Ishikawa (cell line): ENCODE results near the gene PQBP1.
A peak's percentile ranks its signal among the peaks of the same experiment; 100 is the strongest.

Experiments used
- CEBPB ChIP-seq: IDR thresholded peaks from 2 replicates; pipeline ENCODE4 v1.6.1; 2012
- CREB1 ChIP-seq: IDR thresholded peaks from 2 replicates; pipeline ENCODE4 v1.6.1; 2012; ENCODE audit warnings: low read depth
- EGR1 ChIP-seq: IDR thresholded peaks from 2 replicates; pipeline ENCODE4 v1.6.1; 2012
- EP300 ChIP-seq: IDR thresholded peaks from 2 replicates; pipeline ENCODE4 v1.6.1; 2012; ENCODE audit warnings: borderline replicate concordance
- FOXM1 ChIP-seq: IDR thresholded peaks from 2 replicates; pipeline ENCODE4 v1.6.1; 2012; ENCODE audit warnings: low read depth, borderline replicate concordance
- NFIC ChIP-seq: IDR thresholded peaks from 2 replicates; pipeline ENCODE4 v1.6.1; 2012
- RAD21 ChIP-seq: IDR thresholded peaks from 2 replicates; pipeline ENCODE4 v1.6.1; 2012; ENCODE audit warnings: low read depth
- TAF1 ChIP-seq: IDR thresholded peaks from 2 replicates; pipeline ENCODE4 v1.6.1; 2012; ENCODE audit warnings: low read depth, mild to moderate bottlenecking
- TCF12 ChIP-seq: IDR thresholded peaks from 2 replicates; pipeline ENCODE4 v1.6.1; 2012; ENCODE audit warnings: low read depth
- TEAD4 ChIP-seq: IDR thresholded peaks from 2 replicates; pipeline ENCODE4 v1.6.1; 2012
- YY1 ChIP-seq: IDR thresholded peaks from 2 replicates; pipeline ENCODE4 v1.6.1; 2012; ENCODE audit warnings: low read depth
- ZBTB7A ChIP-seq: IDR thresholded peaks from 2 replicates; pipeline ENCODE4 v1.6.1; 2012; ENCODE audit warnings: low read depth
- TF ChIP-seq, protein P1 (sequence below): IDR thresholded peaks from 2 replicates; pipeline ENCODE4 v1.6.1; 2012
- TF ChIP-seq, protein P2 (sequence below): IDR thresholded peaks from 2 replicates; pipeline ENCODE4 v1.6.1; 2012; ENCODE audit warnings: low read depth, mild to moderate bottlenecking
- TF ChIP-seq, protein P3 (sequence below): IDR thresholded peaks from 2 replicates; pipeline ENCODE4 v1.6.1; 2012

The PQBP1 gene

DNA sequence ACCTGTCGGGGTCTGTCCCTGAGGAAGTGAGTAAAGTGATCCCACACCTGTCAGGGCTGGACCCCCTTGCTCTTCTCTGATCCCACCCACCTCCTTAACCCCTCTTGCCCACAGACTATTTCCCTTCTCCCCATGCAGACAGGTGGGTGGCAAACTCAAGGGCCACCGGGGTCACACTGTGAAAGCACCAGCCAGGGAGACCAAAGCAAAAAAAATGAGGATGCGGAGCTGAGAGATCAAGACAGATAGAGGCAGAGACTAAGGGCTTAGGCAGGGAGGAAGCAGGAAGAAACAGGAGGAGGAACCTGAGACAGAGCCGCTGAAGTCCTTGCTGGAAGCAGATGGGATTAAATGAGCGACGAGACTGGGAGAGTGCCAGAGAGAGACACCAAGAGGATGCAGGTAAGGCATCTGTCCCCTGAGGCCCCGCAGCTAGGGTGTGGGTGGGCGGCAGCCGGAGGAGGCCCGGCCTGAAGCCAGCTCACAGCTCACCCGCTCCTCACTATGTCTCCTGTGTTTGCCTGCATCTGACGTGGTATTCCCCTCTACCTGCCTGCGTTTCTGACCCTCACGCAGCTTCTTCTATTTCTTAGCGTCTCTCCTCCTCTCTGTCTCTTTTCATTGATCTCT lies 7.3 kb upstream of the PQBP1 start:
- TF ChIP-seq TEAD4 (no peak), EGR1 (0 out of 2 replicates have a peak, but pooled peaks have one; percentile 12), TAF1 (no peak), EP300 (no peak)

DNA sequence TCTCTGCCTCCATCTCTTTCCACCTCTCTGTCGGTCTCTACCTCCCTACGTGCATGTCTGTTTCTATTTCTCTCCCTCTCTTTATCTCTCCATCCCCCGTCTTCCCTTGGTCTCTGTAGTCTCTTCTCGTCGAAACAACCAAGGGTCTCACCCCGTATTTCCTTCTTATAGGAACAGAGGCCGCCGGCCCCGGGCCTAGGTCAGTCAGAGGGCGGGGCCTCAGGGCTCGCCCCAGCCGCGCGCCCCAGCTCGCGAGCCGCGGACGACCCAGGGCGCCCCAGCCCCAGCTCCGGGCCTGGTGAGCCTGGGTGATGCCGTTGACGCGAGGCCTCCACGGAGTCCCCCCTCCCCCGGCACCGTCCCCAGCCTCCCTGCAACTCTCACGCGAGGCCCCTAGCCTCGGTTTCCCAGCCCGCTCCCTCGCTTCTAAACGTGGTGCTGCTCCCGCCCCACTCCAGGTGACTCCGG lies 6.8 kb upstream of the PQBP1 start:
- TF ChIP-seq ZBTB7A = no peak

DNA sequence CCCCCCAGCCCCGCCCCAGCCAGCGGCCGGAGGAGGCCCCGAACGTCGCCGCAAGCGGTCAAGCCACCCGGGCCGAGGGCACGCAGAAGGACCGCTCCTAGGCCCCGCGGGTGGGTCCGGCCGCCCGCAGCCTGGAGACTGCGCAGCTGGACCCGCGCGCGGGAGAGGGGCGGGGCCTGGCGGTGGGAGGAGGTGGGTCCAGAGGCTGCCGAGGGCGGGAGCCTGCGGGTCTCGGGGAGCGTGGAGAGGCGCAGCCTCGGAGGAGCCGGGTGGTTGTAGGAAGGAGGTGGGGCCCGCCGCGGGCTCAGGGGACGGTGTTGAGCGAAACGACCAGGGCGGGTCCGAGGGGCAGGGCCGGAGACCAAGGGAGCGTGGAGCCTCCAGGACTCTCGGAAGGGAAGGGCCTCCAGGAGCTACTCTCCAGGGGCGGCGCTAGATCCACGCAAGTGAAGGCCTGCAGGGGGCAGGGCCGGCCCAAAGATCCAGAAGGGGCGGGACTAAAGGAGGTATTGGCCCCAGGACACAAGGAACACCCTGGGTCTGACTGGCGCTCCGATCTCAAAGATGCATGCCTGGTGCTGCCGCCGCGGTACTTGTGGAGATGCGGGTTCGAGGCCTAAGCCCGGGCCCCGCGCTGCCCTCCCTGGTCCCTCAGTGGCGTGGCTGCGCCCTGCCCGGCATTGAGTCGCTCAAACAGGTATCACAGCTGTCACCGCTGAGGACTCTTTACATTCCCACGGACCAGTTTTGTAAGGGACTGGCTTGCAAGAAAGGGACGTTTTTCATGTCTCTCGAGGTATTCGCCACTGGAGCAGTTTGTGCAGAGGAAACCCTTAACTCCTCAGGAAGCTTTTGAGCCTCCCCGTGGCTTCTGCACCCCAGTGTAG lies 6.1 kb upstream of the PQBP1 start:
- TF ChIP-seq RAD21 (peak; percentile 37; the same call in 1 of the 2 replicates), TAF1 (no peak), EP300 (0 out of 2 replicates have a peak, but pooled peaks have one; percentile 23), ZBTB7A (no peak), TCF12 (no peak), EGR1 (no peak), CEBPB (no peak)
- TF ChIP-seq, protein P1, sequence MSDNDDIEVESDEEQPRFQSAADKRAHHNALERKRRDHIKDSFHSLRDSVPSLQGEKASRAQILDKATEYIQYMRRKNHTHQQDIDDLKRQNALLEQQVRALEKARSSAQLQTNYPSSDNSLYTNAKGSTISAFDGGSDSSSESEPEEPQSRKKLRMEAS = peak; percentile 37; the same call in 1 of the 2 replicates

DNA sequence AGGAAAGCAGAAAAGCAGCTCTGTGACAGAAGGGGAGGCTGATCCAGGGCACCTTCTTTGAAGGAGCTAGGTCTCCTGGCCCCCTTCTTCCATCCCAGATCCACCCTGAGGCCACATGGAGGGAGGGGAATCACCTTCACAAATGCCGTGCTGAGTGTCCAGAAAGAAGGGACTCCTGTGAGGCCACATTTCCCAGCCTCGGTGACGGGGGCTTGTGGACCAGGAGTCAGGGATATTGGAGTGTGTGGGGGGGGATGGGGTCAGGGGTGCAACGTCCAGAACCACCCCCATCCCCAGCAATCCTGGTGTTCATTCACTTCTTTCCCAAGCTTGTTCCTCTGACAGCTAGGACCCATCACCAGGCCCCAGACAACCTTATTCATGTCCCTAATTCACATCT lies 4.8 kb upstream of the PQBP1 start:
- no peak for TF ChIP-seq ZBTB7A
- no peak for TF ChIP-seq TEAD4
- TF ChIP-seq CREB1 = no peak
- TF ChIP-seq CEBPB = no peak
- TF ChIP-seq, protein P2, sequence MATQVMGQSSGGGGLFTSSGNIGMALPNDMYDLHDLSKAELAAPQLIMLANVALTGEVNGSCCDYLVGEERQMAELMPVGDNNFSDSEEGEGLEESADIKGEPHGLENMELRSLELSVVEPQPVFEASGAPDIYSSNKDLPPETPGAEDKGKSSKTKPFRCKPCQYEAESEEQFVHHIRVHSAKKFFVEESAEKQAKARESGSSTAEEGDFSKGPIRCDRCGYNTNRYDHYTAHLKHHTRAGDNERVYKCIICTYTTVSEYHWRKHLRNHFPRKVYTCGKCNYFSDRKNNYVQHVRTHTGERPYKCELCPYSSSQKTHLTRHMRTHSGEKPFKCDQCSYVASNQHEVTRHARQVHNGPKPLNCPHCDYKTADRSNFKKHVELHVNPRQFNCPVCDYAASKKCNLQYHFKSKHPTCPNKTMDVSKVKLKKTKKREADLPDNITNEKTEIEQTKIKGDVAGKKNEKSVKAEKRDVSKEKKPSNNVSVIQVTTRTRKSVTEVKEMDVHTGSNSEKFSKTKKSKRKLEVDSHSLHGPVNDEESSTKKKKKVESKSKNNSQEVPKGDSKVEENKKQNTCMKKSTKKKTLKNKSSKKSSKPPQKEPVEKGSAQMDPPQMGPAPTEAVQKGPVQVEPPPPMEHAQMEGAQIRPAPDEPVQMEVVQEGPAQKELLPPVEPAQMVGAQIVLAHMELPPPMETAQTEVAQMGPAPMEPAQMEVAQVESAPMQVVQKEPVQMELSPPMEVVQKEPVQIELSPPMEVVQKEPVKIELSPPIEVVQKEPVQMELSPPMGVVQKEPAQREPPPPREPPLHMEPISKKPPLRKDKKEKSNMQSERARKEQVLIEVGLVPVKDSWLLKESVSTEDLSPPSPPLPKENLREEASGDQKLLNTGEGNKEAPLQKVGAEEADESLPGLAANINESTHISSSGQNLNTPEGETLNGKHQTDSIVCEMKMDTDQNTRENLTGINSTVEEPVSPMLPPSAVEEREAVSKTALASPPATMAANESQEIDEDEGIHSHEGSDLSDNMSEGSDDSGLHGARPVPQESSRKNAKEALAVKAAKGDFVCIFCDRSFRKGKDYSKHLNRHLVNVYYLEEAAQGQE = no peak
- no peak for TF ChIP-seq EP300
- TF ChIP-seq RAD21 = no peak
- TF ChIP-seq EGR1 = no peak
- TF ChIP-seq, protein P1 = no peak
- TF ChIP-seq, protein P3, sequence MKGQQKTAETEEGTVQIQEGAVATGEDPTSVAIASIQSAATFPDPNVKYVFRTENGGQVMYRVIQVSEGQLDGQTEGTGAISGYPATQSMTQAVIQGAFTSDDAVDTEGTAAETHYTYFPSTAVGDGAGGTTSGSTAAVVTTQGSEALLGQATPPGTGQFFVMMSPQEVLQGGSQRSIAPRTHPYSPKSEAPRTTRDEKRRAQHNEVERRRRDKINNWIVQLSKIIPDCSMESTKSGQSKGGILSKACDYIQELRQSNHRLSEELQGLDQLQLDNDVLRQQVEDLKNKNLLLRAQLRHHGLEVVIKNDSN = no peak
- no peak for TF ChIP-seq TCF12
- TF ChIP-seq FOXM1 = no peak
- TF ChIP-seq YY1 = no peak
- TF ChIP-seq TAF1 = no peak
- TF ChIP-seq NFIC = no peak

DNA sequence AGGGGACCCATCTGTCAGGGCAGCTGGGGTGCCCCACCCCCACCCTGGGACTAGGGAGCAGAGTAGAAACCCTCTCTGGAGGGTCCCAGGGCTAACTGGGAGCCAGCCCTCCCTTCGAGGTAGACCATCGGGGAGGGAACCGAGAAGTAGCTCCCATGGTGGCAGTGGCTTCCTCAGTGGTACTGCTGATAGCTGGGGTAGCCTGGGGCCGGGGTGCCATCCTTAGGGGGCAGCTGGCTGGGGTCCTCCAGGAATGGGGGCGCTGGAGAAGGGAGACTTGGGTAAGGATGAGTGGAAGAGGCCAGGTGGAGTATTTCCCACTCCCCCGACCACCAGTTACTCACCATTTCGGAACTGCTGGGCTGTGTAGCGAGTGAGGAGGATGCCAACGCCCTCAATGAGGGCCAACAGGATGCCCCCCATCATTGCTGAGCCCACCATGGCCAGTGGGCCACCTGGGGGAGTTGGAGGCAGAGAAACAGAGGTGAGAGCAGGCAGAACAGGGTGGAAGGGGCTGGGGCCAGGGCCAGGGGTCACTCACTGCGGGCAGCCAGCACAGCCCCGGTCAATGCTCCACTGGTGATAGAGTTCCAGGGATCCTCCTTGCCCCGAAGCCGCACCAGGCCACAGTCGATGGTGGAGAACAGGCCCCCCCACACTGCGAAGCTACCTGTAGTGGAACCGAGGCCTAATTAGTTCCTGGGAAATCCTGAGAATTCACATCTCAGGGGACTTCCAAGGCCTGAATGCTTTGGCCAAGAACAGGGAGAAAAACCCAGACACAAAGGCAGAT lies 4.0 kb upstream of the PQBP1 start:
- TF ChIP-seq TCF12 = no peak
- TF ChIP-seq, protein P1 = no peak
- no peak for TF ChIP-seq TAF1
- no peak for TF ChIP-seq RAD21
- TF ChIP-seq, protein P2 = no peak
- no peak for TF ChIP-seq CREB1
- no peak for TF ChIP-seq ZBTB7A
- no peak for TF ChIP-seq NFIC
- TF ChIP-seq EP300 = no peak
- no peak for TF ChIP-seq YY1
- no peak for TF ChIP-seq CEBPB
- TF ChIP-seq, protein P3 = no peak
- TF ChIP-seq TEAD4 = no peak
- TF ChIP-seq FOXM1 = no peak
